H1 (cell line): ENCODE data around the gene FCRLB.

Source experiments
- EP300 ChIP-seq, 2 experiments: IDR thresholded peaks; 1 replicate in 1 of 2; 2 replicates in 1 of 2; pipeline ENCODE4 v1.6.1; 2011 to 2012; ENCODE audit warnings: low read depth in 2 of 2, low read length in 2 of 2, mild to moderate bottlenecking in 2 of 2, borderline replicate concordance in 1 of 2, inconsistent platforms in 1 of 2, moderate library complexity in 1 of 2
- MAX ChIP-seq: IDR thresholded peaks from 2 replicates; pipeline ENCODE4 v1.6.1; 2012; ENCODE audit warnings: inconsistent platforms
- POLR2A ChIP-seq, 2 experiments: IDR thresholded peaks; 1 replicate in 1 of 2; 2 replicates in 1 of 2; pipeline ENCODE4 v1.6.1; 2011; ENCODE audit warnings: low read depth in 2 of 2, low read length in 2 of 2, mild to moderate bottlenecking in 2 of 2; ENCODE audit errors: control extremely low read depth in 1 of 2
- POLR2AphosphoS5 ChIP-seq: IDR thresholded peaks from 2 replicates; pipeline ENCODE4 v1.6.1; 2011; ENCODE audit warnings: low read depth, low read length
- RAD21 ChIP-seq, 2 experiments: IDR thresholded peaks in 1 of 2; conservative IDR thresholded peaks in 1 of 2; 2 replicates each; pipeline ENCODE4 v1.6.1; 2011; ENCODE audit warnings: low read depth in 2 of 2, low read length in 2 of 2, improper control_type of control experiment in 1 of 2, inconsistent platforms in 1 of 2, mild to moderate bottlenecking in 1 of 2, moderate library complexity in 1 of 2
- TAF7 ChIP-seq: optimal IDR thresholded peaks from 2 replicates; pipeline ENCODE3; 2011; ENCODE audit warnings: low read depth, mild to moderate bottlenecking, inconsistent platforms, low read length, moderate library complexity, borderline replicate concordance
- TF ChIP-seq, protein P1 (sequence below), 3 experiments: IDR thresholded peaks; 1 replicate in 2 of 3; 2 replicates in 1 of 3; pipeline versions ENCODE4 v1.5.1 to v1.6.1; 2011; ENCODE audit warnings: low read length in 3 of 3, mild to moderate bottlenecking in 3 of 3, inconsistent platforms in 2 of 3, low read depth in 1 of 3, moderate library complexity in 1 of 3; ENCODE audit not compliant: insufficient read depth in 1 of 3; ENCODE audit errors: control extremely low read depth in 1 of 3
- TF ChIP-seq, protein P2 (sequence below): IDR thresholded peaks from 2 replicates; pipeline ENCODE4 v1.6.1; 2012; ENCODE audit warnings: low read length, inconsistent platforms
- TF ChIP-seq, protein P3 (sequence below): IDR thresholded peaks from 2 replicates; pipeline ENCODE4 v1.6.1; 2012; ENCODE audit warnings: inconsistent platforms

DNA sequence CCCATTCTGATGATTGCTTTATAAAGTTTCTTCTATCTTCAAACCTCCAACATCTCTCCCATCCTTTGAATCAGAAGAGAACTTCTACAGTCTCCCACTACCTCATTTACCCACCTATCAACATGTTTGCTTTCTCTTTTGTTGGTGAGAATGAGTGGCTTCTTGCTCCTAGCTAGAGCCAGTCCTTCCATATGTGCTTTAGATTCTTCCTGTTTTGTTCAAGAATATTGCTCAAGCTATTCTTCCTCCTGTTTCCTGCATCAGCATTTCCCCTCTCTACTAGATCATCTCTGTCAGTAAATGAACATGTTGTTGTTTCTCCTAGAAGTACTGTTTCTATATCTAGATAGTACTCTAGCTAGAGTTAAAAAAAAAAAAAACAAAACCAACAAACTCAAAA is 51.1 kb downstream of the FCRLB start:
- TF ChIP-seq POLR2A (IDR thresholded peaks at IDR 0.05; ENCODE audit: control extremely low read depth in 1 of 2, low read depth in 2 of 2, low read length in 2 of 2) (no peak), TAF7 (no peak), EP300 (IDR thresholded peaks at IDR 0.05; ENCODE audit: borderline replicate concordance in 1 of 2, low read depth in 2 of 2, low read length in 2 of 2) (no peak), POLR2AphosphoS5 (no peak), MAX (no peak), RAD21 (IDR thresholded peaks at IDR 0.05 in 1 of 2, conservative IDR thresholded peaks at IDR 0.05 in 1 of 2; ENCODE audit: low read depth in 2 of 2, low read length in 2 of 2) (no peak)
- TF ChIP-seq, protein P1, sequence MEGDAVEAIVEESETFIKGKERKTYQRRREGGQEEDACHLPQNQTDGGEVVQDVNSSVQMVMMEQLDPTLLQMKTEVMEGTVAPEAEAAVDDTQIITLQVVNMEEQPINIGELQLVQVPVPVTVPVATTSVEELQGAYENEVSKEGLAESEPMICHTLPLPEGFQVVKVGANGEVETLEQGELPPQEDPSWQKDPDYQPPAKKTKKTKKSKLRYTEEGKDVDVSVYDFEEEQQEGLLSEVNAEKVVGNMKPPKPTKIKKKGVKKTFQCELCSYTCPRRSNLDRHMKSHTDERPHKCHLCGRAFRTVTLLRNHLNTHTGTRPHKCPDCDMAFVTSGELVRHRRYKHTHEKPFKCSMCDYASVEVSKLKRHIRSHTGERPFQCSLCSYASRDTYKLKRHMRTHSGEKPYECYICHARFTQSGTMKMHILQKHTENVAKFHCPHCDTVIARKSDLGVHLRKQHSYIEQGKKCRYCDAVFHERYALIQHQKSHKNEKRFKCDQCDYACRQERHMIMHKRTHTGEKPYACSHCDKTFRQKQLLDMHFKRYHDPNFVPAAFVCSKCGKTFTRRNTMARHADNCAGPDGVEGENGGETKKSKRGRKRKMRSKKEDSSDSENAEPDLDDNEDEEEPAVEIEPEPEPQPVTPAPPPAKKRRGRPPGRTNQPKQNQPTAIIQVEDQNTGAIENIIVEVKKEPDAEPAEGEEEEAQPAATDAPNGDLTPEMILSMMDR (IDR thresholded peaks at IDR 0.05; ENCODE audit: control extremely low read depth in 1 of 3, insufficient read depth in 1 of 3, low read depth in 1 of 3, low read length in 3 of 3), result no peak
- TF ChIP-seq, protein P2, sequence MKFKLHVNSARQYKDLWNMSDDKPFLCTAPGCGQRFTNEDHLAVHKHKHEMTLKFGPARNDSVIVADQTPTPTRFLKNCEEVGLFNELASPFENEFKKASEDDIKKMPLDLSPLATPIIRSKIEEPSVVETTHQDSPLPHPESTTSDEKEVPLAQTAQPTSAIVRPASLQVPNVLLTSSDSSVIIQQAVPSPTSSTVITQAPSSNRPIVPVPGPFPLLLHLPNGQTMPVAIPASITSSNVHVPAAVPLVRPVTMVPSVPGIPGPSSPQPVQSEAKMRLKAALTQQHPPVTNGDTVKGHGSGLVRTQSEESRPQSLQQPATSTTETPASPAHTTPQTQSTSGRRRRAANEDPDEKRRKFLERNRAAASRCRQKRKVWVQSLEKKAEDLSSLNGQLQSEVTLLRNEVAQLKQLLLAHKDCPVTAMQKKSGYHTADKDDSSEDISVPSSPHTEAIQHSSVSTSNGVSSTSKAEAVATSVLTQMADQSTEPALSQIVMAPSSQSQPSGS, result no peak
- TF ChIP-seq, protein P3, sequence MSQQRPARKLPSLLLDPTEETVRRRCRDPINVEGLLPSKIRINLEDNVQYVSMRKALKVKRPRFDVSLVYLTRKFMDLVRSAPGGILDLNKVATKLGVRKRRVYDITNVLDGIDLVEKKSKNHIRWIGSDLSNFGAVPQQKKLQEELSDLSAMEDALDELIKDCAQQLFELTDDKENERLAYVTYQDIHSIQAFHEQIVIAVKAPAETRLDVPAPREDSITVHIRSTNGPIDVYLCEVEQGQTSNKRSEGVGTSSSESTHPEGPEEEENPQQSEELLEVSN, result no peak
